ENCODE results near the gene LIN28B.

GRCh38 chr6:104955491-104955890, 1.4 kb upstream of the LIN28B start:
- no peak for TF ChIP-seq GATA2 (IDR thresholded peaks at IDR 0.05; ENCODE audit: low read depth, low read length)
- no peak for TF ChIP-seq GATA3 (IDR thresholded peaks at IDR 0.05; ENCODE audit: low read depth, low read length)

Data from SH-SY5Y (cell line).